Common myeloid progenitor, CD34-positive (primary cell): ENCODE results near the gene STUB1.

Source experiments
- CTCF ChIA-PET: fragments of 350-600 bp; sonication (Branson Sonifier 250); formaldehyde crosslinking; loops from one replicate; lab custom pipeline; 2021; ENCODE audit warnings: antibody characterized with exemption; lab: Charles Lee
- POLR2A ChIA-PET: fragments of 350-600 bp; sonication (Branson Sonifier 250); formaldehyde crosslinking; loops from one replicate; lab custom pipeline; 2021; ENCODE audit warnings: antibody characterized with exemption; lab: Charles Lee
- DNase-seq, 3 donors: peaks; one replicate each; pipeline versions ENCODE4 v3.0.0 to v3.0.0-alpha.2; 2013
- H3K27ac ChIP-seq, 2 experiments: 1 replicate in 1 of 2; 2 replicates in 1 of 2; pipeline ENCODE4 v1.7.0; 2013; ENCODE audit warnings: inconsistent platforms in 2 of 2, low read length in 2 of 2, mild to moderate bottlenecking in 2 of 2, low read depth in 1 of 2, moderate library complexity in 1 of 2; ENCODE audit not compliant: severe bottlenecking in 2 of 2, insufficient read depth in 1 of 2, poor library complexity in 1 of 2
- H3K27me3 ChIP-seq, 5 experiments: replicated peaks in 2 of 5; 1 replicate in 3 of 5; 2 replicates in 2 of 5; pipeline versions ENCODE4 v1.6.1 to v1.7.0; 2013; ENCODE audit warnings: low read length in 4 of 5, mild to moderate bottlenecking in 2 of 5, moderate library complexity in 2 of 5, inconsistent platforms in 1 of 5; ENCODE audit not compliant: insufficient read depth in 5 of 5, control insufficient read depth in 4 of 5
- H3K36me3 ChIP-seq, 4 experiments: 1 replicate in 2 of 4; 2 replicates in 2 of 4; pipeline versions ENCODE4 v1.6.1 to v1.7.0; 2013; ENCODE audit warnings: low read length in 3 of 4, control low read depth in 1 of 4, mild to moderate bottlenecking in 1 of 4; ENCODE audit not compliant: control insufficient read depth in 4 of 4, insufficient read depth in 4 of 4
- H3K4me1 ChIP-seq, 4 experiments: 1 replicate in 3 of 4; 2 replicates in 1 of 4; pipeline versions ENCODE4 v1.6.1 to v1.7.1; 2013; ENCODE audit warnings: low read length in 3 of 4, mild to moderate bottlenecking in 3 of 4, control low read depth in 1 of 4, inconsistent platforms in 1 of 4, moderate library complexity in 1 of 4; ENCODE audit not compliant: control insufficient read depth in 4 of 4, insufficient read depth in 4 of 4; ENCODE audit errors: control extremely low read depth in 1 of 4
- H3K4me3 ChIP-seq, 7 experiments: 1 replicate in 4 of 7; 2 replicates in 3 of 7; pipeline versions ENCODE4 v1.5.1 to v1.7.0; 2013; ENCODE audit warnings: mild to moderate bottlenecking in 7 of 7, low read length in 6 of 7, moderate library complexity in 6 of 7, inconsistent platforms in 2 of 7, low read depth in 2 of 7, control low read depth in 1 of 7; ENCODE audit not compliant: insufficient read depth in 4 of 7, control insufficient read depth in 1 of 7; ENCODE audit errors: extremely low read depth in 1 of 7
- H3K9me3 ChIP-seq, 5 experiments: 1 replicate in 4 of 5; 2 replicates in 1 of 5; pipeline versions ENCODE4 v1.6.1 to v1.7.1; 2013; ENCODE audit warnings: low read length in 4 of 5, mild to moderate bottlenecking in 2 of 5, inconsistent platforms in 1 of 5, low read depth in 1 of 5, moderate library complexity in 1 of 5; ENCODE audit not compliant: control insufficient read depth in 4 of 5, insufficient read depth in 2 of 5; ENCODE audit errors: control extremely low read depth in 1 of 5
- WGBS: methylation state at CpG from one replicate; pipeline ENCODE4 v1.1.5; 2013; ENCODE audit not compliant: insufficient coverage; 5-methylcytosine and 5-hydroxymethylcytosine counted together

Gene STUB1

GRCh38 chr16:694863-695354, 14.7 kb downstream of the STUB1 start:
- CTCF ChIA-PET = interaction anchor here (1.1 to 2.2 kb wide), 2 partner anchors 10 to 16 kb away, joined by 3 to 6 read pairs; partner anchors contain the start of gene FBXL16

GRCh38 chr16:695355-696089, 15.3 kb downstream of the STUB1 start:
- Histone ChIP-seq H3K4me1 (peaks cover 0 to 24% (median 21%) of the 10 kb centered on the region in 4 experiments), H3K27ac (no peak overlapping the region), H3K27me3 (peaks cover 3 to 91% (median 15%) of the 10 kb centered on the region in 5 experiments), H3K9me3 (no peaks in the 10 kb centered on the region), H3K4me3 (peak overlapping the region in 4 of 7 experiments; percentile 6 to 61 (median 57)), H3K36me3 (no peaks in the 10 kb centered on the region)
- peak in 1 of 3 donors; percentile 55 for DNase-seq
- ChIA-PET POLR2A (interaction anchor here (0.7 kb wide), 1 partner anchor 15 kb away, joined by 3 read pairs; the partner anchor contains the start of gene STUB1), CTCF (interaction anchor here (1.1 to 2.2 kb wide), 3 partner anchors 9 to 15 kb away, joined by 3 to 7 read pairs (median 6); partner anchors contain the start of gene FBXL16)
- 3% methylated on average over 71 of the region's 71 CpGs for WGBS

More at GRCh38 chr16:694863-695354, 14.7 kb downstream of the STUB1 start:
- H3K4me1 ChIP-seq = peaks cover 0 to 25% (median 21%) of the 10 kb centered on the region in 4 experiments
- no peak overlapping the region for H3K27ac ChIP-seq
- H3K9me3 ChIP-seq = no peaks in the 10 kb centered on the region
- peak overlapping the region in 2 of 7 experiments; percentile 46 to 61 for H3K4me3 ChIP-seq
- DNase-seq = no peak
- POLR2A ChIA-PET = no interaction called here
- H3K36me3 ChIP-seq = no peaks in the 10 kb centered on the region
- H3K27me3 ChIP-seq = peaks cover 3 to 85% (median 15%) of the 10 kb centered on the region in 5 experiments
- 1% methylated on average over 22 of the region's 37 CpGs for WGBS

- H3K27ac ChIP-seq = no peak overlapping the region
- no peaks in the 10 kb centered on the region for H3K36me3 ChIP-seq
- H3K4me1 ChIP-seq = peaks cover 0 to 20% (median 17%) of the 10 kb centered on the region in 4 experiments
- no peak overlapping the region for H3K4me3 ChIP-seq
- no peaks in the 10 kb centered on the region for H3K9me3 ChIP-seq
- 80% methylated on average over 17 of the region's 19 CpGs for WGBS
- peaks cover 0 to 97% (median 26%) of the 10 kb centered on the region in 5 experiments for H3K27me3 ChIP-seq
- ChIA-PET CTCF (interaction anchor here (1.2 kb wide), 1 partner anchor 13 kb away, joined by 4 read pairs; no protein-coding TSS in a partner anchor), POLR2A (no interaction called here)
- DNase-seq = no peak
Observed at GRCh38 chr16:698911-699671, 18.9 kb downstream of the STUB1 start.

GRCh38 chr16:700684-701584, 20.7 kb downstream of the STUB1 start:
- Histone ChIP-seq H3K4me3 (no peak overlapping the region), H3K4me1 (peaks cover 0 to 7% (median 3%) of the 10 kb centered on the region in 4 experiments), H3K27me3 (peaks cover 0 to 94% (median 30%) of the 10 kb centered on the region in 5 experiments), H3K36me3 (no peaks in the 10 kb centered on the region), H3K9me3 (no peaks in the 10 kb centered on the region), H3K27ac (no peak overlapping the region)
- peak in 2 of 3 donors; percentile 53 for DNase-seq
- ChIA-PET POLR2A (no interaction called here), CTCF (interaction anchor here (1.4 kb wide), 2 partner anchors 10 to 31 kb away, joined by 3 read pairs; no protein-coding TSS in a partner anchor)
- 6% methylated on average over 62 of the region's 76 CpGs for WGBS

- H3K27ac ChIP-seq = no peak overlapping the region
- H3K36me3 ChIP-seq = no peaks in the 10 kb centered on the region
- ChIA-PET CTCF (interaction anchor here (1.0 to 1.8 kb wide), 6 partner anchors 9 to 80 kb away, joined by 3 to 7 read pairs (median 3); no protein-coding TSS in a partner anchor), POLR2A (interaction anchor here (0.6 to 0.7 kb wide), 2 partner anchors 12 to 816 kb away, joined by 3 read pairs; partner anchors contain the start of gene WDR24)
- WGBS = 93% methylated on average over 13 of the region's 19 CpGs
- H3K27me3 ChIP-seq = peaks cover 0 to 96% (median 29%) of the 10 kb centered on the region in 5 experiments
- peaks cover 0 to 9% (median 3%) of the 10 kb centered on the region in 4 experiments for H3K4me1 ChIP-seq
- DNase-seq = no peak
- no peaks in the 10 kb centered on the region for H3K9me3 ChIP-seq
- H3K4me3 ChIP-seq = no peak overlapping the region
Observed at GRCh38 chr16:702341-702740, 22.1 kb downstream of the STUB1 start.

GRCh38 chr16:703406-703805, 23.2 kb downstream of the STUB1 start:
- POLR2A ChIA-PET = no interaction called here
- CTCF ChIA-PET = interaction anchor here (1.3 to 2.6 kb wide), 3 partner anchors 8 to 11 kb away, joined by 4 to 7 read pairs (median 6); no protein-coding TSS in a partner anchor

More at GRCh38 chr16:703406-703805, 23.2 kb downstream of the STUB1 start:
- Histone ChIP-seq H3K9me3 (no peaks in the 10 kb centered on the region), H3K36me3 (no peaks in the 10 kb centered on the region), H3K27ac (no peak overlapping the region), H3K4me1 (peaks cover 0 to 9% (median 3%) of the 10 kb centered on the region in 4 experiments), H3K4me3 (no peak overlapping the region), H3K27me3 (peaks cover 0 to 97% (median 29%) of the 10 kb centered on the region in 5 experiments)
- 88% methylated on average over 12 of the region's 12 CpGs for WGBS
- DNase-seq = no peak
